PFSK-1 (cell line): Measurements from ENCODE around the gene ACTR3.

ENCODE experiments used
- FOXP2 ChIP-seq: optimal IDR thresholded peaks from 2 replicates; pipeline ENCODE3; 2011; ENCODE audit warnings: borderline replicate concordance, control low read depth, inconsistent platforms; ENCODE audit not compliant: insufficient read depth; ENCODE audit errors: extremely low read length, extremely low read depth
- POLR2AphosphoS5 ChIP-seq: IDR thresholded peaks from 2 replicates; pipeline ENCODE4 v1.6.1; 2012; ENCODE audit warnings: low read depth, mild to moderate bottlenecking, control low read depth, low read length, moderate library complexity
- REST ChIP-seq, 2 experiments: IDR thresholded peaks; 2 replicates each; pipeline versions ENCODE4 v1.6.1 to v1.8.0; 2011 to 2012; ENCODE audit warnings: low read depth in 2 of 2, low read length in 2 of 2, control low read depth in 1 of 2, inconsistent platforms in 1 of 2, mild to moderate bottlenecking in 1 of 2, moderate library complexity in 1 of 2; ENCODE audit not compliant: insufficient read depth in 1 of 2
- SIN3A ChIP-seq: IDR thresholded peaks from 2 replicates; pipeline ENCODE4 v1.6.1; 2012; ENCODE audit warnings: mild to moderate bottlenecking, low read length, moderate library complexity, borderline replicate concordance; ENCODE audit not compliant: insufficient read depth
- TAF1 ChIP-seq: IDR thresholded peaks from 2 replicates; pipeline ENCODE4 v1.6.1; 2012; ENCODE audit warnings: low read length, control low read depth, borderline replicate concordance; ENCODE audit not compliant: insufficient read depth

ACTR3 gene

GRCh38 chr2:113863144-113863543 is 26.7 kb upstream of the ACTR3 start:
- TF ChIP-seq POLR2AphosphoS5 (no peak), TAF1 (no peak), FOXP2 (no peak), SIN3A (no peak), REST (IDR thresholded peaks at IDR 0.05; ENCODE audit: insufficient read depth in 1 of 2, low read depth in 2 of 2, low read length in 2 of 2) (no peak)

GRCh38 chr2:113867571-113867970 is 22.3 kb upstream of the ACTR3 start:
- no peak for TF ChIP-seq FOXP2
- TF ChIP-seq POLR2AphosphoS5 = no peak
- no peak for TF ChIP-seq TAF1
- TF ChIP-seq REST (IDR thresholded peaks at IDR 0.05; ENCODE audit: insufficient read depth in 1 of 2, low read depth in 2 of 2, low read length in 2 of 2) = no peak
- no peak for TF ChIP-seq SIN3A

GRCh38 chr2:113869253-113869652 is 20.6 kb upstream of the ACTR3 start:
- TF ChIP-seq SIN3A (no peak), POLR2AphosphoS5 (no peak)

GRCh38 chr2:113872201-113872600 is 17.7 kb upstream of the ACTR3 start:
- TF ChIP-seq SIN3A (no peak), FOXP2 (no peak)

GRCh38 chr2:113873867-113874266 is 16.0 kb upstream of the ACTR3 start:
- TF ChIP-seq TAF1 = no peak
- TF ChIP-seq POLR2AphosphoS5 = no peak
- TF ChIP-seq FOXP2 = no peak
- TF ChIP-seq SIN3A = no peak
- TF ChIP-seq REST (IDR thresholded peaks at IDR 0.05; ENCODE audit: insufficient read depth in 1 of 2, low read depth in 2 of 2, low read length in 2 of 2) = 0 out of 4 replicates have a peak, but pooled peaks of 1 of the 2 experiments have one; percentile 15

- TF ChIP-seq REST (IDR thresholded peaks at IDR 0.05; ENCODE audit: insufficient read depth in 1 of 2, low read depth in 2 of 2, low read length in 2 of 2) (no peak), POLR2AphosphoS5 (no peak), SIN3A (no peak), TAF1 (no peak), FOXP2 (no peak)
Measured at GRCh38 chr2:113875135-113875534, 14.8 kb upstream of the ACTR3 start.
